ENCODE results near the gene ATP11C.

The ATP11C gene

GRCh38 chrX:139725720-139726119 lies 207.1 kb downstream of the ATP11C start:
- DNase-seq = no peak
- Histone ChIP-seq H3K36me3 (no peaks in the 10 kb centered on the region), H3K9me3 (ENCODE audit: severe bottlenecking) (no peaks in the 10 kb centered on the region), H3K4me3 (ENCODE audit: low read depth, low read length) (no peak overlapping the region), H3K27ac (no peak overlapping the region), H3K27me3 (ENCODE audit: insufficient read depth, low read depth, severe bottlenecking) (peaks cover 4% of the 10 kb centered on the region)
- no peak for TF ChIP-seq CTCF (IDR thresholded peaks at IDR 0.05; ENCODE audit: low read depth, low read length)

GRCh38 chrX:139724626-139725025 lies 208.2 kb downstream of the ATP11C start:
- no peak for TF ChIP-seq CTCF (IDR thresholded peaks at IDR 0.05; ENCODE audit: low read depth, low read length)
- DNase-seq = no peak
- no peak overlapping the region for H3K27ac ChIP-seq
- peaks cover 4% of the 10 kb centered on the region for H3K27me3 ChIP-seq (ENCODE audit: insufficient read depth, low read depth, severe bottlenecking)
- H3K4me3 ChIP-seq (ENCODE audit: low read depth, low read length) = no peak overlapping the region
- H3K36me3 ChIP-seq = no peaks in the 10 kb centered on the region
- no peaks in the 10 kb centered on the region for H3K9me3 ChIP-seq (ENCODE audit: severe bottlenecking)

- no peak for DNase-seq
- no peaks in the 10 kb centered on the region for H3K9me3 ChIP-seq (ENCODE audit: severe bottlenecking)
- no peak for TF ChIP-seq CTCF (IDR thresholded peaks at IDR 0.05; ENCODE audit: low read depth, low read length)
Observed at GRCh38 chrX:139720979-139721378, 211.9 kb downstream of the ATP11C start.

GRCh38 chrX:139720136-139720535 lies 212.7 kb downstream of the ATP11C start:
- TF ChIP-seq CTCF (IDR thresholded peaks at IDR 0.05; ENCODE audit: low read depth, low read length) = no peak
- H3K36me3 ChIP-seq = no peaks in the 10 kb centered on the region
- H3K4me3 ChIP-seq (ENCODE audit: low read depth, low read length) = no peak overlapping the region
- no peak overlapping the region for H3K27ac ChIP-seq
- no peak for DNase-seq
- no peaks in the 10 kb centered on the region for H3K9me3 ChIP-seq (ENCODE audit: severe bottlenecking)
- H3K27me3 ChIP-seq (ENCODE audit: insufficient read depth, low read depth, severe bottlenecking) = peaks cover 10% of the 10 kb centered on the region

More at GRCh38 chrX:139720979-139721378, 211.9 kb downstream of the ATP11C start:
- H3K36me3 ChIP-seq = no peaks in the 10 kb centered on the region
- no peak overlapping the region for H3K27ac ChIP-seq
- H3K27me3 ChIP-seq (ENCODE audit: insufficient read depth, low read depth, severe bottlenecking) = peaks cover 7% of the 10 kb centered on the region
- no peak overlapping the region for H3K4me3 ChIP-seq (ENCODE audit: low read depth, low read length)

GRCh38 chrX:139708067-139708466 lies 224.8 kb downstream of the ATP11C start, which contains the start of gene MCF2:
Gene MCF2 (minus strand): TSS chrX:139708167. CDS start chrX:139651744, 56,423 bp downstream.
- no peak for DNase-seq
- peaks cover 11% of the 10 kb centered on the region for H3K27me3 ChIP-seq (ENCODE audit: insufficient read depth, low read depth, severe bottlenecking)
- no peak for TF ChIP-seq CTCF (IDR thresholded peaks at IDR 0.05; ENCODE audit: low read depth, low read length)
- H3K27ac ChIP-seq = no peak within 1 kb of the TSS
- H3K36me3 ChIP-seq = no peaks in the 10 kb centered on the region
- H3K4me3 ChIP-seq (ENCODE audit: low read depth, low read length) = no peak within 1 kb of the TSS
- H3K9me3 ChIP-seq (ENCODE audit: severe bottlenecking) = no peaks in the 10 kb centered on the region

- Histone ChIP-seq H3K36me3 (no peaks in the 10 kb centered on the region), H3K4me3 (ENCODE audit: low read depth, low read length) (no peak overlapping the region), H3K27ac (no peak overlapping the region), H3K9me3 (ENCODE audit: severe bottlenecking) (no peaks in the 10 kb centered on the region), H3K27me3 (ENCODE audit: insufficient read depth, low read depth, severe bottlenecking) (peaks cover 16% of the 10 kb centered on the region)
- no peak for TF ChIP-seq CTCF (IDR thresholded peaks at IDR 0.05; ENCODE audit: low read depth, low read length)
- no peak for DNase-seq
Observed at GRCh38 chrX:139702658-139703057, 230.2 kb downstream of the ATP11C start.

Measured in WERI-Rb-1 (cell line).